ENCODE results near the gene SRP14. TPM values are rescaled to one million over a fixed set of nuclear protein-coding genes. Genes with fewer than 3 reads are reported as not detected.

SRP14 gene
- total RNA-seq, 4 donors from 2014 or later, result 194 to 357 (median 229) TPM

- no peaks in the 10 kb centered on the region for H3K4me1 ChIP-seq
- no peak overlapping the region for H3K27ac ChIP-seq
- WGBS, 2 donors, result 94 to 97% methylated on average over 15 of the region's 15 CpGs
- H3K36me3 ChIP-seq, result no peaks in the 10 kb centered on the region
- TF ChIP-seq CTCF (IDR thresholded peaks at IDR 0.05) (no peak), EP300 (IDR thresholded peaks at IDR 0.05) (no peak), POLR2A (IDR thresholded peaks at IDR 0.05) (no peak)
- no peak for DNase-seq (ENCODE audit: low spot score in 2 of 2)
- no peaks in the 10 kb centered on the region for H3K9me3 ChIP-seq
- no peak overlapping the region for H3K4me3 ChIP-seq
- H3K27me3 ChIP-seq, result no peaks in the 10 kb centered on the region
Observed at GRCh38 chr15:40061212-40061901, 22.4 kb upstream of the SRP14 start.

DNA sequence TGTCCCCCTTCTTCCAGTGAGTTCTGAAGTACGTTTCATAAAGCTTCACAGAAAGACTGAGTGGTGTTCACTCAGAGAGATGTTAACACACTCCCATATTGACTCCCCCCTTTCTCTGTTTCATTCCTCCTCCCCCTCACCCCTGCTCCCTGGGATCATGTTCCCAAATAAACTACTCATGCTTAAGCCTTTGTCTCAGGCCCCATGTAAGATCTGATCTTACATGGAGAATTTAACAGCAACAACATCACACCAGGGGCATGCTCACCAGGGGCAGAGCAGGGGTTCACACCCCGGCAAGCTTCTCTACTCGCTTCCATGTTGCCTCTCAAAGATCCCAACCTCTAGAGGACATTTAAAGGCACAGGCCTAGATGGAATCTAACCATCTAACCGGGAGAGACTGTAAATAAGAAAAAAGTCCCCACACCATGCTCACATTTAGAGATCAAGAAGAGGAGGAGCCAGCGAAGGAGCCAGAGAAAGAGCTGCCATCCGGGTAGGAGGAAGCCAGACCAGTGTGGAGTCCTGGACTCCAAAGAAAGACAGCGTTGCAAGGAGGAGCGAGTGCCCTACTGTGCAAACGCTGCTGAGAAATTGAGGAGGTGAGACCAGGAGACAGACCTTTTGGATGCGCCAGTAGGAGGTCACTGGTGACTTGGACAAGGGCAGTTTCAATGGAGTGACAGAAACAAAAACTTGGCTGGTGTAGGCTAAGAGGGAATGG, 21.4 kb upstream of the SRP14 start:
- TF ChIP-seq CTCF (IDR thresholded peaks at IDR 0.05) (no peak), EP300 (IDR thresholded peaks at IDR 0.05) (no peak), POLR2A (IDR thresholded peaks at IDR 0.05) (no peak)
- Histone ChIP-seq H3K27me3 (no peaks in the 10 kb centered on the region), H3K9me3 (no peaks in the 10 kb centered on the region), H3K36me3 (no peaks in the 10 kb centered on the region), H3K4me3 (no peak overlapping the region), H3K27ac (no peak overlapping the region), H3K4me1 (peaks cover 0 to 7% (median 4%) of the 10 kb centered on the region in 4 donors)
- DNase-seq (ENCODE audit: low spot score in 2 of 2), result no peak
- 81 to 87% methylated on average over 10 of the region's 10 CpGs for WGBS, 2 donors

- TF ChIP-seq EP300 (IDR thresholded peaks at IDR 0.05) (no peak), CTCF (IDR thresholded peaks at IDR 0.05) (no peak), POLR2A (IDR thresholded peaks at IDR 0.05) (no peak)
- no peak overlapping the region for H3K27ac ChIP-seq
- no peak for DNase-seq (ENCODE audit: low spot score in 2 of 2)
- no peaks in the 10 kb centered on the region for H3K27me3 ChIP-seq
- 87 to 90% methylated on average over 11 of the region's 11 CpGs for WGBS, 2 donors
- H3K36me3 ChIP-seq, result no peaks in the 10 kb centered on the region
- no peaks in the 10 kb centered on the region for H3K9me3 ChIP-seq
- H3K4me3 ChIP-seq, result no peak overlapping the region
- H3K4me1 ChIP-seq, result peaks cover 0 to 13% (median 9%) of the 10 kb centered on the region in 4 donors
Observed at GRCh38 chr15:40059821-40060220, 20.8 kb upstream of the SRP14 start.

DNA sequence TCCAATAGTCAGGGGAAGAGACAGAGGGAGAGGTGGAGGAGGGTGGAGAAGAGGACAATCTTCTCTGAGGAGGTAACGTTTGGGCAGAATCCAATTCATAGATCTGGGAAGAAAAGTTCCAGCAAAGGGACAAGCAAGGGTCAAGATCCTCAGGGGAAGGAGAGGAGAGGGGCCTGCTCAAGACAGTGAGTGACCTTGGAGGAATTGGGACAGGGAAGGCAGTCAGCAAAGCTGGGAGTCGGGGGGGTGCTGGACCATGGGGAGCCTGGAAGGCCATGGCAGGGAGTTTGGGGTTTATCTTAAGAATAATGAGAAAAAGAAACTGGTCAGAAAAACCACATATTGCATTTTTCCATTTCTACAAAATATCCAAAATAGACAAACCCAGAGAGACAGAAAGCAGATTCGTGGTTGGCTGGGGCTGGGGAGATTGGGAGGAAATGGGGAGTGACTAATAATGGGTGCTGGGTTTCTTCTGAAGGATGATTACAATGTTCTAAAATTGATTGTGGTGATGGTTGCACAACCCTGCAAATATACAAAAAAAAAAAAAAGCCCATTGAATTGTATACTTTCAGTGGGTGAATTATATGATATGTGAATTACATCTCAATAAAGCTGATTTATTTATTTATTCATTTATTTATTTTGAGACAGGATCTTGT, 19.6 kb upstream of the SRP14 start:
- Histone ChIP-seq H3K4me1 (peaks cover 0 to 25% (median 17%) of the 10 kb centered on the region in 4 donors), H3K27me3 (no peaks in the 10 kb centered on the region), H3K9me3 (no peaks in the 10 kb centered on the region), H3K27ac (no peak overlapping the region), H3K4me3 (no peak overlapping the region), H3K36me3 (peaks cover 0 to 5% (median 0%) of the 10 kb centered on the region in 3 donors)
- DNase-seq (ENCODE audit: low spot score in 2 of 2), result no peak
- TF ChIP-seq POLR2A (IDR thresholded peaks at IDR 0.05) (no peak), CTCF (IDR thresholded peaks at IDR 0.05) (no peak), EP300 (IDR thresholded peaks at IDR 0.05) (no peak)
- WGBS, 2 donors, result 66 to 76% methylated on average over 3 of the region's 3 CpGs
